ENCODE results near the gene DIO3.

Gene DIO3

DNA sequence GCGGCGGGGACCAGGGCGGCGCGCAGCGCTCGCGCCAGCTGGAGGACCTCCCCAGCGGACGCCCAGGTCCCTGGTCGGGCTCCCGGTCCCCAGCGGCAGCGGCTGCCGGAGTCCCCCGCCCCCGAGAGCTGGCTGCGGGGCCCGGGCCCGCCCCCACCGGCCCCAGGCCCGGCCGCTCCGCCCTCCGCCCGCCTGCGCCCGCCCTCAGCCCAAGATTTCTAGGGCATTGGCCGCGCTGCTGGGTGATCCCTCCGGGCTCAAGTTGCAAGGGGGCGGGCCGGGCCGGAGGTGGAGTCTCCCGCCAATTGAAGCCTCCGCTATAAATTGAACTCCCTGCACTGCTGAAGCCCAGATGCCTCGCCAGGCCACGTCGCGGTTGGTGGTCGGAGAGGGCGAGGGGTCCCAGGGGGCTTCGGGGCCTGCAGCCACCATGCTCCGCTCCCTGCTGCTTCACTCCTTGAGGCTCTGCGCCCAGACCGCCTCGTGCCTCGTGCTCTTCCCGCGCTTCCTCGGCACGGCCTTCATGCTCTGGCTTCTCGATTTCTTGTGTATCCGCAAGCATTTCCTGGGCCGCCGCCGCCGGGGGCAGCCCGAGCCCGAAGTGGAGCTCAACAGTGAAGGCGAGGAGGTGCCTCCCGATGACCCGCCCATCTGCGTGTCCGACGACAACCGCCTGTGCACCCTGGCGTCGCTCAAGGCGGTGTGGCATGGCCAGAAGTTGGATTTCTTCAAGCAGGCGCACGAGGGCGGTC is at the start of gene DIO3:
TSS of gene DIO3 (plus strand) at position 351 of the 752 bp plus-strand sequence.
- DNase-seq (ENCODE audit: low read depth in 2 of 2) = no peak

DNA sequence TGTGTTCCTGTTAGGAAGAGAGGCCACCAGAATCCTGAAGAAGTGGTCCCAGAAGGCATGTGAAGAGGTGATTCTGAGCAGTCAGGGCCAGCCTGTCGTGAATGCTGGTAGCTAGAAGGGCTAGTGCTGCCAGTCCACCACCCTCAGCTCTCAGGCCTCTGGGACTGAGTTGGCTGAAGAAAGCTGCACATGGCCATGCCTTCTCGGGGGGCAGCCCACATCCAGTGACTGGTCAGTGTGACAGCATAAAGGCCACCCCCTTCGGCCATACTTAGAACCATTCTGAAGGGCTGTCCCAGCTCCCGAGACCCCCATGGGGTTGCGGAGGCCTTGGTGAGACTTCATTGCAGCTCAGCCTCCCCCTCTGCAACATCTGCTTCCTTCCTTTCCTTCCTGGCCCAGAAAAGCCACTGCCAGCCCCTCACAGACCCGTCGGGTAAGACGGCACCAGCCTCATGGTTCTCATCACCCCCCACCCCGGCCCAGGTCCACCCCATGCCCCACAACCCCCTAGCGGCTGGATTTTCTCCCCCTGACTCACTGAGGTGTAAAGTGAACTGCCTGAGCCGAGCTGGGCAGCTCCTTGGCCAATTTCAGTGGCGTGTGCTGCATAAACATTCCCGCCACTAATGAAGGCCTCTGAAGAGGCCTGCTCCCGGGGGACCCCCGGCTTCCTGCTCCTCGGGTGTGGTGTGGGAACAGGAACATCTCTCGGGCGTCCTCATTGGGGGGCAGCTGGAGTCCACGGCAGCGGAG is 49.5 kb upstream of the DIO3 start:
- no peak for DNase-seq (ENCODE audit: low read depth in 2 of 2)

DNA sequence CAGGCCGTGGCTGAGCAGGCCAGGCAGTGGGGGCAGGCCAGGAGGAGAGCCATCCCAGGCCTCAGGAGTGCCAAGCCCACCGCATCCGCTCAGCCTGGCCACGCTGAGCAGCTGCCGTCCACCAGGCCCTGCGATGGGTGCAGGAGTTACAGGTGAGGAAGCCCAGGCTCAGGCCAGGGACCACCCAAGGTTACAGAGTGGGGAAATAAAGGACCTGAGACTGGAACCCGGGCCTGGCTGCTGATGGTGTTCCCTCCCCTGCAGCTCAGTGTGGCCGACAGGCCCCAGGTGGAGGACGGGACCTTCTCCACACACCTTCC is 49.0 kb upstream of the DIO3 start:
- no peak for DNase-seq (ENCODE audit: low read depth in 2 of 2)

DNA sequence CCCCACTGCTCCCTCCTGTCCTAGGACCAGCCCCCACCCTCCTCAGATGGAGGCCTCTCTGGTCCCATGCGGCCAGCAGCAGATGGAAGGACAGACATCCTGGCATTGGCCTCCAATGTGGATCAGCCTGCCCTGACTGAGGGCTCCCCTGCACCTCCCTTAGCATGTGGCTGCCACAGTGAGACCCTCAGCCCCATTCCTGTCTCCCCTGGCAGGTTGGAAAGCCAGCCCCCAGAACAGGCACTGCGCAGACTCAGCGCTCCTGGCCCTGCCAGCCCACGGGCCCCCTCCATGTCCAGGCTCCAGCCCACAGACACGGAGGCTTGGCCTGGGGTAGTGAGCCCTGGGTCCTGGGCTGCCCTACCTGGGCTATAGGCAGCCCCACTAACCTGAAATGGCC is 47.2 kb upstream of the DIO3 start:
- no peak for DNase-seq (ENCODE audit: low read depth in 2 of 2)

DNA sequence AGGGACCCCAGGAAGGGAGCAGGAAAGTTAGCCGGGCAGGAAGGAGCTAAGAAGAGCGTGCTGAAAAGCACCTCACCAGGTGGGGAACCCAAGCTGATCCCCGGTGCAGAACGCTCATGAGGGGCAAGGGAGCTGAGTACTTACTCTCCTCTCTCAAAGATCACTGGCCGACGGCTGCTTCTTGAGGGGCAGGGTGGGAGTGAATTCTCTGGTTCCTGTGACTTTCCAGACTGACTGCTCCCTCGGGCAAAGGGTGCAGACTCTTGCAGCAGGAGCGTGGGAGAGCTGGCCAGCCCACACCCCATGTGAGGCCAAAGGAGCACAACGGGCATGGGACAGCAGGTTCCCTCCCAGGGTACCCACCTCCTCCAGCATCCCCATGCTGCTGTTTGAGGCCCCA is 44.9 kb upstream of the DIO3 start:
- no peak for DNase-seq (ENCODE audit: low read depth in 2 of 2)

DNA sequence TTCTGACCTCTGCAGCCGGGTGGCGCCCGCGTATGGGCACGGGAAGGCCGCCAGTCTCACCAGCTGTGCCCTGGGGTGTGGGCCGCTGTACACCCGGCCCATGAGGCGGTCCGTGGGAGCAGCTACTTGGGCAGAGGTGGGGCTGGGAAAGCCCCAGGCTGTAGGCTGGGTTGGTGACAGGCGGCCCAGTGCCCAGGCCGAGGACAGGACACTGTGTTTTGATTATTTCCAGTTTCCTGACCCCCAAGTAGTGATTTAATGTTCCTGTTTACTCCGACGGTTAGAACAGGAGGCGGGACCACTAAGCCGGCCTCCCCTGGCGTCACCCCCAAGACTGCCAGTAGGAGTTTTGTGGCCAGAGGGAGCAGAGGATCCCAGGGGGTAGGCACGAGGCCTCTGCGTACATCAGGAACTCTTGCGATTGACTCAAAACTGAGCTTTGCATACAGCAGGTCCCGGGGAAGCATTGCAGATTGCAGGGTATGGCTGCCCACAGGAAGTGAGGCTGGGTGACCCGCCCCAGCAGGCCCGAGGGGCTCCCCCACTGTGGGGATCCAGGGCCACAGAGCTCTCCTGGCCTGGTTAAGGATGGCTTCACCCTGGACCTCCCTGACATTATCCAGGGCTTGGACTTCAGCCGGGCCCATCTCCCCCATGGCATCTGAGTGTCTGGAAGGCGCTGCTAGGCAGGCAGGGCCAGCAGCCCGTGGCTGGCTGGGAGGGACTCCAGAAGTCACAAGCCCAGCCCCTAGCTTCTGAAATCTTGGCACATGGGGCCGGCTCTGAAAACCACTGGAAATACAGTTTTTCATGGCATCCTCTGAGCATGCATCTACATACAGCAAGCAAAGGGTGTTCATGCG is 42.5 kb upstream of the DIO3 start:
- no peak for DNase-seq (ENCODE audit: low read depth in 2 of 2)

DNA sequence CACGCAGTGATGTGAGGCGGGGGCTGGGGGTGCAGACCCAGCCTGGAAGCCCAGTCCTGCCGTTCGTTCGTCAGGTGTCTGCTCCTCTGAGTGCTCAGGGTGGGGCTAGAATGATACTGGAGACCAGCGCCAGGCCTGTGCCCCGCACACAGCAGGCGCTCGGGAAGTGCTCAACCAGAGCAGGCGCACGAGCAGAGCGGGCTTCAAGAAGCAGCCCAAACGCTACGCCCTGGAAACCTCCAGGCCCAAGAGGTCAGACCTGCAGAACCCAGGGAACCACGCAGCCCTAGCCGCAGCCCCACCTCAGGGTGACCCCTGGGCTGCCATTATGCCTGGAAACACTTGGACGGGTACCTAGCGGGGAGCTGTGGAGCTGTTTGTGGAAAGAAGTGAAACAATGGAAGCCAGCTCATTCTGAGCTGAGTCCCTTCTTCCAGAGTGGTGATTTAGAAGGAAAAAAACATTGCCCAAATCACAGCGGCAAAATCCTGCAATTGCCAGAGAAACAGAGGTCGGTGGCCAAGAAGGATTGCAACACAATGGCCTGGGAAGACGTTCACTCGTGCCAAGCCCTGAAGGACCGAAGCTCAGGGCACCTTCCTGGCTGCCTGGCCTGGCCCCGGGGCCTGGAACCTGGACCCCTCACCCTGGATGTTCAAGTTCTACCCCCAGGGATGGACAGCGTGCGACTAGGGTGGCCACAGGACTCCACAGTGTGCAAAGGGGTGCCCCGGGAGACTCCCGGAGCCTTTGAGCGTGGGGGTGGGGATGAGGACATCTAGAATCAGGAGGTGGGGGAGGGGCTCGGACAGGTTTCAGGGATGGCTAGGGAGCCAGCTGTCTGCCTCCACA is 40.4 kb upstream of the DIO3 start:
- no peak for DNase-seq (ENCODE audit: low read depth in 2 of 2)

DNA sequence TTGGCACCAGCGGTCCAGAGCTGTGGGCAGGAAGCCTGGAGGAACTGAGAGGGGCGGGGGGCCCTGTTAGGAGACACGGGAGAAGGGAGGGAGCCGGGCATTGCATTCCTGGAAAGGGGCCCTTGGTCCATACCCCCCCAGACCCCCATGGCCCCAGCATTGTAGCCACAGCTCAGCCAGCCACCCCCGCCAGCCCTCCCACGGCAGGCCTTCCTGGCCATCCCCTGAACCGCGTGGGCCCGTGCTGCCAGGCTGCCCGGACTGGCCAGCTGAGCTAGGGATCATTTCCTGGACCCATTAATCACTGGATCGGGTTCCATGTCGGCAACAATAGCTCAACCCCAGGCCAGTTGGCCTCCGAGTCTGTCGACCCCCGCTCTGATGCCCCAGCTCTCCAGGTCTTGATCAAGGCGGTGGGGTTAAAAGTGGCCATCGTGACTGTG is 39.8 kb upstream of the DIO3 start:
- DNase-seq (ENCODE audit: low read depth in 2 of 2) = no peak

DNA sequence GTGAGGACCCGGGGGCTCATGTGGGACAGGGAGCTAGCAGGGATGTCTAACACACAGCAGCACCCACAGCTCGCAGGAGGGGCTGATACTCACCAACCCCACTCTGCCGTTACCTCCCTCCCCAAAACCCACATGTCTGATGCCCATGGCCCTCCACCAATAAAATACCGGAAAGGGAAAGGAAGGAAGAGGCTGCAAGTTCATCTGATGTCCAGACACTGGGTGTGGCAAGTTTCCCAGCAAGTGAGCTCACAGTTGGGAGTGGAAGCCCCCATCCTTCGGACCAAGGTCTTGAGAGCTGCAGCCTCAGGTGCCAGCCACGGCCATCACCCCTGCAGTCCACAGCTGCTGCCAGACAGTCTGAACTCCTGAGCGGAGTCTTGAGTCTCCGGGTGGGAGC is 39.3 kb upstream of the DIO3 start:
- no peak for DNase-seq (ENCODE audit: low read depth in 2 of 2)

DNA sequence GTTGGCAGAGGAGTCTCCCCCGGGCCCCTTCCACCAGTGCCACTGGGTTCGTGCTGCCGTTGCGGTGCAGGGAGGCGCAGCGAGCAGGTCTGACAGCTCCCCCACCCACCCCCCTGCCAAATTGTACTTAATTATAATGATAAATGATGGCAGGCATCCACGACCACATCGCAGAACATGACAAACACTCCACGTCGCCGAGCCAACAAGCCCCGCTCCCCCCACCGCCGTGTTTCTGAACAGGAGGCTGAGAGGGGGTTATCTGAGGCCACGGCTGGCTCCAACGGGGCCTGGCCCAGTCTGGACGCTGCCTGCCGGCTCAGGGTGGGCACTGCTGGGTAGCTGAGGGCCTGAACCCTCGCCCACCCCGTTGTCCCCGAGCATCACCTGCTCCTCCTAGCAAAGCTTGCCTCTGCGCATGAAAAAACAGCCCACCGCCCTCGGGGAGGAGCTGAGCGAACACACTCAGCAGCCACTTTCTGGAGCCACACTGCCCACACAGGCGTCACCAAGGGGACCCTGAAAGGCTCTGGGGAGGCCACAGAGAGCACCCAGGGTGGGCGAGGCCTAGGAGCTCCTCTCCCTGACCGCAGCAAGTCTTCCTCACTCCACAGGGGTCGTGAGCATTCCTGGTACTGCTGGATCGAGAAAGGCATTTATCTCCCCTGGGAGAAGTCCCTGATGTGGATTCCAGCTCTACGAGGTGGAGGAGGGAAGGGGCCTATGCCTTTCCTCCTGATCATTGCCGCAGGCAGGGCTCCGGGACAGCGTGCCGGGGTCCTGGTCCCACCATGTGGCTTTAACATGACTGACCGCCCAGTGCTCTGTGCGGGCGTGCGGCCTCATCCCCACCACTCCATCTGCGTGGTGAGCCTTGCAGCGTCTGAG is 35.4 kb upstream of the DIO3 start:
- DNase-seq (ENCODE audit: low read depth in 2 of 2) = no peak

DNA sequence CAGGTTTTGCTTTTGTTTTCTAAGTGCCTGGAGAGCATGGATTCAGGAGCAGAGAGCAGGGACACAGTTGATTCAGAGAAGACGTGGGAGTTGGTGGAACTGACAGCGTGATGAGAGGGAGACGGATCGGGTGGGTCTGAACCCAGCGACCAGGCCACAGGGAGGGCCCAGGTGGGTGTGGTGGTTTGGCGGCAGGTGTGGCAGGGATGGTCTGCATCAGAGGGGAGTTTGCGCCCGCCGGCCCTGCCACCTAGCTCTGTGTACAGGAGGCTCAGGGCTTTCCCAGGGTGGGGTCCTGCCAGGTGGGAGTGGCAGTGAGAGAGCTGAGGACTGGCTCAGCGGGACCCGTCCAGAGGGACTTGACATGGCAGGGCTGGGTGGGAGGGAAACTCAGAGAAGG is 33.3 kb upstream of the DIO3 start:
- no peak for DNase-seq (ENCODE audit: low read depth in 2 of 2)

DNA sequence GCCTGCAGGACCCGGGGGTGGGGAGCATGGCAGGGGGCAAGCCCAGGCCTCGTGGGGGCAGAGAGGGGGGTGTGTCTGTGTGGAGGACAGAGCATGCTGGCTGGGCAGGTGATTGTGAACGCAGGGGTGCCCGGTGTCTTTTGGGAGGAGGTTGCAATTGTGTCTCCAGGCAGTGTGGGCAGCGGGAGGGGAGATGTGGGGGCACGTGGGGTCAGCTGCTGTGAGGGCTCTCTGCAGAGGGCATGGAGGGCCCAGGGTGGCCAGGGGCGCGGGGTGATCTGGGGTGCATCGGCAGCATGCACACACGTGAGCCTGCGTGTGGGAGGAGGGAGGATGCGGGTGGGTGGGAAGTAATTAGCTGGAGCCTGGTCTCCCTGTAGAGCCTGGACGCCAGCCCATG is 32.2 kb upstream of the DIO3 start:
- DNase-seq (ENCODE audit: low read depth in 2 of 2) = no peak

DNA sequence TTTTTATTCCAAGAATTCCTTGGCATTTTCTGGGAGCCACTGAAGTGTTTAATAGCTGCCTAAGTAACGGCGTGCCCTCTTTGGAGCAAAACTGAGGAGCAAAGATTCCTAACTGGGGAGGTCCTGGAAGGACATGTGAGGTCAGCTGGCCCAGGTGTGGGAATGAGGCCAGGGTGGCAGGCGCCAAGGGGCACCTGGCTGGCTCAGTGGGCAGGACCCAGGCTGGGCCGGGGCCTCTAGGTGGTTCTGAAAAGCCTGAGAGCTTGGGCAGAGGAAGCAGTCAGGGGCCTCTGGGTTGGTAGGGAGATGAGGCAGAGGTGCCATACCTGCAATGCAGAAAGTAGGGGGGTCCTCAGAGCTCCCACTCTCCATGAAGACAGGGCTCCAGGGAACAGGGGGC is 27.1 kb upstream of the DIO3 start:
- no peak for DNase-seq (ENCODE audit: low read depth in 2 of 2)

DNA sequence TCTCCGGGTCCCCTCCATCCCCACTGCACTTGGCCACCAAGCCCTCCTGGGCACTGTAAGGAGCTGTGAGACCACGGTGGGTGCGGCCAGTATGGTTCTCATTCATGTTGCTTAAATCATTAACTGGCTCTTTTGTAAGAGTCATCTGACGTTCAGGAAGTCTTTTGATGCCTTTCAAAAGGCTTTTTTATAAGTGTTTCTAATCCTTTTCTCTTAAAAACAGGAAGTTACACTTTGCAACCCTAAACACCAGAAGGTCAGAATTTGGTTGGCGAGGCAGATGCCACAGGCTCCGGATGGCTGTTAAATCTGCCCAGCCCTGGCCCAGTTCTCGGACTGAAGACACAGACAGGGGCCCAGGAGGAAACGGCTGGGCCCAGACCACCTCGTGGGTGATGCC is 26.1 kb upstream of the DIO3 start:
- DNase-seq (ENCODE audit: low read depth in 2 of 2) = no peak

DNA sequence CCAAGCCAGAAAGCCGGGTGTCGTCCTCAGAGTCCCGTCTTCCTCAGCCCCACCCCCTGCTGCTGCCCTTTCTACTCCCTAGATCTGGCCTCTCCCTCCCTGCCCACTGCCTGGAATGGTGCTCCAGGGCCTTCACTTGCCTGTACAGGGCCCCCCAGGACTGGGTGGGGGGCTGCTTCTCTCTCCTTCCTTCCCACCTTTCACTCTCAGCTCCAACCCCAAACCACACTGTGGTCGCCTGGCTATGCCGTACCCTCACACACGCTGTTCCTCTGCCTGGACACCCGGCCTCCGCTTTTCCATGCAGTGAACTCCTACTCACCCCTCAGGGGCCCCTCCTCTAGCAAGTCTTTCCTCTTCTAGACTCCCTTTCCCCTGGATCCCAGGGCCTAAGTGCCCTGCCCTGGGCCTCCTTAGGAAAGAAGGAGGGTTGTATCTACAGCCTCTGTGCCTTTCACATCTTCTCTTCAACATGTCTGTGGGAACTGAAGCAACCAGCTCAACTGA is 25.5 kb upstream of the DIO3 start:
- DNase-seq (ENCODE audit: low read depth in 2 of 2) = no peak

DNA sequence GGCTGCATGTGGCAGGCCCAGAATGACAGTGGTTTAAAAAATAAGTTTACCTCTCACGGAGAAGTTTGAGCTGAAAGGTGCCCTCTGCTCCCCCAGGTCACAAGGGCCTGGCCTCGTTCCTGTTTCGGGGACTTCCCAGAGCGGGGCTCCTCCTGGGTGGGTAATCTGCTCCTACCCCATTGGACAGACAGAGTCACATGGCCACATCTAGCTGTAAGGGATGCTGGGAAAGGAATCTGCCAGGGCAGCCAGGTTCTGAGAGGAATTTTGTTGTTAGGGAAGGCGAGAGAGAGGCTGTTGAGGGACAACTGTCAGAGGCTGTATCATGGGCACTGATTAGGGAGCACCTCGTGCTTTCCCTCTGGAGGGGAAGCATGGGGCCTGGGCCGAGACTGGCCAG is 24.0 kb upstream of the DIO3 start:
- DNase-seq (ENCODE audit: low read depth in 2 of 2) = no peak

DNA sequence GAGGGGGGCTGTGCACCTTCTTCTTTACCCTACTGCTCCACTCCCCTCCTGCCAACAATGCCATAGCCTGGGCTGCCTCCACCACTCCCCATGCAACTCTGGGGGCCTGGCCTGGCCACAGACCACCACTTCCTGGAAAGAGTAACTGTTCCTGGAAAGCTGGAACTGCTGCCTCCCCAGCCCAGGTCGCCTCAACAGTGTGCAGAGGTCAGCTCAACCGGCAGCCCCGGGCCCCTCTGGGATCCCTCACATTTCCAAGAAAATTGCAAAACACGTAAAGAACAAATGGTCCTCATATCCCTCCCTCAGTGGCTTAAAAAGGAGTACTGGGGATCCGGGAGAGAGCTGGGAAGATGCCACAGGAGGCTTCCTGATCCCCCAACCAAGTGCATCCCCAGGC is 22.4 kb upstream of the DIO3 start:
- no peak for DNase-seq (ENCODE audit: low read depth in 2 of 2)

DNA sequence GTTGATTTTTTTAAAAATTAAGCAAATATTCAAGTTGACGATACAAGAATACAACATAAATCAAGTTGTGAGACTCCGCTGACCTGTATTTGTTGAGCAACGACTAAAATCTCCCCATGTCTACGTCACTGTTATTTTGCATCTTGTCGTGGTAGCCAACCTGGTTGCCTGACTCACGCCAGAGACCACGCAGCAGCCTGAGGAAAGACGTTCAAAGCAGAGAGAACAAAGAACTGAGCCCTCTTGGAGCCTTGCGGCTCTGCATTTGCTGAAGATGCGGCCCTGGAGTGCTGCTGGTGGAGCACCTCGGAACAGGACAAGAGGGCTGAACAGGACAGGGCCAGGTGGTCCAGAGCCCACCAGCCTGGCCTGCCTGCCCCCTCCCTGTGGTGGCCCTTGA is 21.4 kb upstream of the DIO3 start:
- no peak for DNase-seq (ENCODE audit: low read depth in 2 of 2)

DNA sequence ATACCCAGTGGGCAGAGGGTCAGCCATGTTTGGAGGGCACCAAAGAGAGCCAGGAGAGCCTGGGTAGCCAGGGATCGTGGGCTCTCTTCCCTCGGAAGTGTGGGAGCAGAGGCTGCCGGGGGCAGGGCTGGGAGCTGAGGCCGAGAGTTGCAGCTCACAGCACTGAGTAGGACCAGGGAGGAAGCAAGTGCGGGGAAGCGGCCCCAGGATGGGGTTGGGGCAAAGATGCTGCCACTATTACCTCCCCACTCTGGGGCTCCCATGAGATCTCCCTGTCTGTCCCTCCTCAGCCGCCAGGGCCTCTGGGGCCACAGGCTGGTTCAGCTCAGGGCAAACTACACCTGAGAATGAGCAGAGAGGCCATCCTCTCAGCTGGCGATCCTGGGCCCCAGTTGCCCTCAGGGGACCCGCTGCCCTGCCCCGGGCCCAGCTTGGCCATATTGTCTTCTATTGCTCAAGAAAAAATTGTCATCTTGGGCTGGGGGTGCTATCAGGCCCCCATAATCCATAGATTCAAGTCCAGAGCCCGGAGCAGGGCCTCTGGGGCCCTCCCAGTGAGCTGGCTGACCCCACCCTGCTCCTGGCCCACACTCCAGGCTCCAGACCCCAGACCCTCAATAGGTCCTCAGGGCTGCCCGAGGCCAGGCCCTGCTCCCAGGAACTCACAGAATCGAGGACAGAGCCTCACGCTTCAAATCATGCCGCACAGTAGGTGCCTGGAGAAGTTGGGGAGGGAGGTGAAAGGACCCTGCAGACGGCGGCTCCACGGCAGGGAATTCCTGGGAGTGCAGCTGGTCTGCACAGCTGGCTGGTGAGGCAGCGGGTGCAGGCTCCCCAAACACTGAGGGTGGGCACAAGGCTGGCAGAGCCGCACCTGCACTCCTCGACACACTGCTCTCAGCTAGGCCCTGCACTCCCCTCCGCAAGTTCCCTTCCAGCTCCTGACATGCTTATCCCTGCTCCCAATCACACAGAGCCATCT is 20.5 kb upstream of the DIO3 start:
- no peak for DNase-seq (ENCODE audit: low read depth in 2 of 2)

Measured in stimulated activated CD8-positive, alpha-beta memory T cell treated with anti-CD3 and anti-CD28 coated beads, Interleukin-15, amount 100 ng/mL, for 48 hours (primary cell).